GM18502 (cell line): ENCODE results near the gene ARHGEF39.

ENCODE experiments used
- ATAC-seq: cut with Tn5 transposase; IDR thresholded peaks from one replicate; pipeline ENCODE4 v1.9.1; 2021; ENCODE audit warnings: mild to moderate bottlenecking; ENCODE audit not compliant: unreplicated experiment, poor library complexity

ARHGEF39 gene

GRCh38 chr9:35691757-35692301 is 26.8 kb upstream of the ARHGEF39 start:
- ATAC-seq: no peak

GRCh38 chr9:35691334-35691650 is 26.3 kb upstream of the ARHGEF39 start:
- ATAC-seq: no peak

DNA sequence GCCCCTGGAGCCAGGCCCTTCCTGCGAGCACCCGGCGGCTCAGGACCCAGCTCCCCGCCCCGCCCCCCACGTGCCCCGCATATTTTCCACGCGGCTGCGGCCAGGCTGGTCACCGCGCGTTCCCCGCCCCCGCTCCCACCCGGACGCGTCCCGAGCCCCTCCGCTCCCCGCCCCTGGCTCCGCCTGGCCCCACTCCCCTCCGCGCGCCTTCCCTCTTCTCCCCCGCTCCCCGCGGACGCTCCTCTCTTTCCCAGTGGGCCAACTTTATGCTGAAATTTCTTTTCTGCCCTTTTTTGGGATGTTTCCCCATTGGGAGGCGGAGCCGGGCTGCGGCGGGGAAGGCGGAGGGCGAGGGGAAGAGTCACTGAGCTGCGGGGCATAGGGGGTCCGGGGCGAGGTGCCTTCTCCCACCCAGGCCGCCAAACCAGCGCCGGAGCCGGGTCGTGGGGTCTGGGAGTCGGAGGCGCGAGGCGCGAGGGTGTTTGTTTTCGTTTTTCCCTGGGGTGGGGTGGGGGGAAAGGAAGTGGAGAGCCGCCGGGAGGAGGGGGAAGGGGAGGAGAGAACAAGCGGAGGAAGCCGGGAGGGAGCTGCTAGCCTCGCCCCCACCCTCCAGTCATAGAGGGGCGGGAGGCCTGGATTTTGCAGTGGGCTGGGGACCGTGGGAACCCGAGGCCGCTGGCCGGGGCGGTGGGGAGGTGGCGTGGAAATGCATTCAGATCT is 25.8 kb upstream of the ARHGEF39 start:
- ATAC-seq: no peak

DNA sequence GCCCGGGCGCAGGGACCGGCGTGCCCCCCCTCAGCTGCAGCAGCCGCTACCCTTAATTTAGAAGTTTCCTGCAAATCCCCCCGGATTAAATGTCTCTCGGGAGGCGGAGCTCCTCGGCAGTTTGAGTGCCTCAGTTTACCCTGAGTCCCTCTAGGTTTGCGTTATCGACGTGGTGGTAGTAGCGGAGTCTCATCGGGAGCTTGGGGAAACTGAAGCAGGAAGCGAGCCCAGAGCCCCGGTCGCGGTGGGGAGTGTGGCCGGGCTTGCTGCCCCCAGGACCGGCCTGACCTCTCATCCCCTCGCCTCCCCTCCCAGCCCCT is 25.3 kb upstream of the ARHGEF39 start:
- ATAC-seq: no peak

DNA sequence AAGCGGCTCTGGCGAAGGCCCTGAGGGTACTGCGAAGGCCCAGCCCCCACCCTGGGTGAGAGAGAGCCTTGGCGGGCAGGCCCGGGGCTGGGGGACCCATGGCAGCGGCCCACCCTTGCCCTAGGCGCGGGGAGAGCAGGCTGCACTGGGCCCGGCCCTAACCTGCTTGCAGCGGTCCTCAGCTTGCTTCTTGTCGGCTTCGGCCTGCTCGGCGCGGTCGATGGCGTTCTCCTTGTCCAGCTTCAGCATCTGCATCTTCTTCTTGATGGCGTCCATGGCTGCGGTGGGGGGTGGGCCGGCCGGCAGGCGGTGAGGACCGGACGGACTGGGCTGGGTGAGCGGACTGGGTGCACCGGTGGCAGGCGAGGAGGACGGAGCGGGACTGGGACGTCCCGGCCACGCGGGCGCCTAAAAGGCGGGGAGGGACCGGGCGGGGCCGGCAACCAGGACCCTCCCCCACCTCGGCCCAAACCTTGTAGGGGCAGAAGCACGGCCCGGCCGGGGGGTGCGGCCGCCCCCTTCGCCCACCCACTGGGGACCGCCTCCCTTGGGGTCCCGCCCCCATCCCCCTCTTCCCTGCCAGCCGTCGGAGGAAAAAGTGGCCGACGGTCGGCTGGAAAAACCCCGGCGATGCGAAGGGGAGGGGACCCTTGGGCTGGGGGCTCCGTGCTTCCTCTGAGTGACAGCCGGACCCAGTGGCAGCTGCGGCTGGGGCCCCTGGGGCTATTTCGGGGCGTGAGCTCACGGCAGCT is 24.7 kb upstream of the ARHGEF39 start, which contains the start of gene TPM2:
TPM2 (minus strand) TSS at position 384 of the 752 bp plus-strand sequence; CDS start at position 276, 108 bp downstream.
- no peak for ATAC-seq

- ATAC-seq: no peak
Measured at GRCh38 chr9:35688558-35689541, 23.9 kb upstream of the ARHGEF39 start.

GRCh38 chr9:35687972-35688557 is 23.1 kb upstream of the ARHGEF39 start:
- no peak for ATAC-seq

DNA sequence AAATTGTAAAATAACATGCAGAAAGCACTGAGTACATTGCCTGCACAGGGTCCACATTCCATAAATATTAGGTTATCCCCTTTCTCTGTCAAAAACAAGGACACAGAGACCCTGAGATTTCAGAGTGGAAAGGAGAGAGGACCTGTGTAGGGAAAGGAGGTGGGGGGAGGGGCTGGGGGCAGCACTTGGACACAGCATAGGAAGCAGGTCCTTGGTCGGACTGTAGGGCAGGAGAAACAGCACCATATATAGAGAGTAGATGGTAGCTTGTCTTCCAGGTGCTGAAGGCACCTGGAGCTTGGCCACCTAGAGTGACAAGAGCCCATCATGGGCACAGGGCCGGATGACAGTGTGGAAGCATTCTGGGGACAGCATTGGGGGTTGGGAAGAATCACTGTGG is 22.3 kb upstream of the ARHGEF39 start:
- no peak for ATAC-seq

- no peak for ATAC-seq
Measured at GRCh38 chr9:35686222-35687203, 21.5 kb upstream of the ARHGEF39 start.

DNA sequence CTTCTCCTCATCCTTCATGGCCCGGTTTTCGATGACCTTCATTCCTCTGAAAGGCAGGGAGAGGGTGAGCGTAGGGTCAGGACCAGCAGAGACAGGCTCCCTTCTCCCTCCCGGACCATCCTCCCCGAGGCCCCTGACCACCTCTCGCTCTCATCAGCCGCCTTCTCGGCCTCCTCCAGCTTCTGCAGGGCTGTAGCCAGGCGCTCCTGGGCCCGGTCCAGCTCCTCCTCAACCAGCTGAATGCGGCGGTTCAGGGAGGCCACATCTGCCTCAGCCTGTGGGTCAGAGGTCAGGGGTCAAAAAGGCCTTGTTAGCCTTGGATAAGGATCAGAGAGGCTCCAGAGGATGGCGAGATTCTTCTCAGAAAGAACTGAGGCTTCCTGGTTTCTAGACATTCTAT is 20.5 kb upstream of the ARHGEF39 start:
- no peak for ATAC-seq

DNA sequence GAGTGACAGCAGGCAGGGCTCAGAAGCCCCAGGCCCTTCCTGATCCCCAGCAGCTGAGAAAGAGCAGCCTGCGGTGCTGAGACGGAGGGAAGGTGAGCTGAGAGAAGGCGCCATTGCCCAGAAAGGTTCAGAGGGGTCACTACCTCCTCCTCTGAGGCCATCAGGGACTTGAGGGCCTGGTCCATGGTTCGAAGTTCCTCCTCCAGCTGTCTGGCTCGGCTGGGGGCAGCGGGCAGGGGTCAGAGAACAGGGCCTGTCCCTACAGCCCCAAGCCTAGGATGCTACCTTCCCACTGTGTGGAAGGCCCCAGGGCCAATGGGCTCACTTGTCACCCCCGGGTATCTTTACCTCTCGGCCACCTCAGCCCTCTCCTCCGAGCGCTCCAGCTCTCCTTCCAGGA is 19.9 kb upstream of the ARHGEF39 start:
- no peak for ATAC-seq

GRCh38 chr9:35683323-35683722 is 18.3 kb upstream of the ARHGEF39 start:
- ATAC-seq: no peak

DNA sequence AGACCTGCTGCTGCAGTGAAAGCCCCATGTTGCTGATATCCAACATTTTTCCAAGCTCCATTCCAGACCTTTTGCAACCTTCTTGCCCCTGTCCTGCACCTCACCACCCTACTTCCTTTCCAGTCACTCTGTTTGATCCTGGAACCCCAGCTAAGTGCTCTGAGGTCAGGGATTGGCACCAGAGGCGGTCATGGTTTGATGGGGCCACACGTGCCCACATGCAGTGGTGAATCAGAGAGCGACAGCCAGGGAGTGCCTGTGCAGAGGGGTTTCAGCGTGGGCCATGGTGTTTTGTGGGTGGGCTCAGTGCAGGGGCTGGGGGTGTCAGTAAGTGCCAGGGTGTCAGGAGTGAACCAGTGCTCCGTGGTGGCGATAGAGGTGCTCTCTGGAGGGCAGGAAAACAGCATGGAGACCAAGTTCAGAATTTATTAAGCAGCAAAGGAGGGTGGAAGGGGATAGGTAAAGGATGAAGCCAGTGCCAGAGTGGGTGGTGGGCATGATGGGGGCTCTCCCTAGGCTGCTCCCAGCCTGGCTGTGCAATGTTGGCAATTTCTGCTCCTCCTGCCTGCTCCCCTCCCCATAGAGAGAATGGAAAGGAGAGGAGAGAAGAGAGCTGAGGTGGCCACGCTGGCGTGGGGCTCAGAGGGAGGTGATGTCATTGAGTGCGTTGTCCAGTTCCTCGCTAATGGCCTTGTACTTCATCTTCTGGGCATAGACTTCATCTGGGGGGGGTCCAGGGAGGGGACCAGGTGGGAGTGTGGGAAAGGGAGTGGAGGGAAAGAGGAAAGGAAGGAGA is 17.7 kb upstream of the ARHGEF39 start:
- no peak for ATAC-seq

- ATAC-seq: no peak
Measured at GRCh38 chr9:35682051-35682450, 17.1 kb upstream of the ARHGEF39 start.

DNA sequence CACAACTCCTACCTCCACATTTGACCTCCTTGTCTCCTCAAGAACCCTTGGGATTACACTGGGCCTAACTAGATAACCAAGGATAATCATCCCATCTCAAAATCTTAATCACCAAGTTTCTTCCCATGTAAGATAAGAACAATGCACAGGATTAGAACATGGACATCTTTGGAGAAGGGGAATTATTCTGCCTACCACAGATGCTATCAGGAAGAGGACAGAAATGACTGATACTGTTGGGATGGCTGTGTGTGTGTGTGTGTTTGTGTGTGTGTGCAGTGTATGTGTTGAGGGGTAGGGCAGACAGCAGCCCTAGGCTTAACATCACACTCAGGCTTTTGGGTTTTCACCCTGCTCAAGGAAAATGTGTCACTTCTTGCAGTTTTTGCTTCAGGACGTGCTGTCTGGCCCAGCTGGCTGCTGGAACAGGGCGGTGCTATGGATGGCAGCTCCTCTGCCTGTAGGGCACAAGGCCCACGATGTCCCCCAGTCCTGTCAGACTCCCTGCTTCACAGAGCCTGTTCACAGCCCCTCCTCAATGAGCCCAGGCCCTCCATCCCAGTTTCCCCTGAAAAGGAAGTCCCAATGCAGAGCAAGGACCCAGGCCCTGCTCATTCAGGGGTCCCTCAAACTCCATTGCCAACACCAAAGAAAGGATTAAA is 16.5 kb upstream of the ARHGEF39 start:
- no peak for ATAC-seq

DNA sequence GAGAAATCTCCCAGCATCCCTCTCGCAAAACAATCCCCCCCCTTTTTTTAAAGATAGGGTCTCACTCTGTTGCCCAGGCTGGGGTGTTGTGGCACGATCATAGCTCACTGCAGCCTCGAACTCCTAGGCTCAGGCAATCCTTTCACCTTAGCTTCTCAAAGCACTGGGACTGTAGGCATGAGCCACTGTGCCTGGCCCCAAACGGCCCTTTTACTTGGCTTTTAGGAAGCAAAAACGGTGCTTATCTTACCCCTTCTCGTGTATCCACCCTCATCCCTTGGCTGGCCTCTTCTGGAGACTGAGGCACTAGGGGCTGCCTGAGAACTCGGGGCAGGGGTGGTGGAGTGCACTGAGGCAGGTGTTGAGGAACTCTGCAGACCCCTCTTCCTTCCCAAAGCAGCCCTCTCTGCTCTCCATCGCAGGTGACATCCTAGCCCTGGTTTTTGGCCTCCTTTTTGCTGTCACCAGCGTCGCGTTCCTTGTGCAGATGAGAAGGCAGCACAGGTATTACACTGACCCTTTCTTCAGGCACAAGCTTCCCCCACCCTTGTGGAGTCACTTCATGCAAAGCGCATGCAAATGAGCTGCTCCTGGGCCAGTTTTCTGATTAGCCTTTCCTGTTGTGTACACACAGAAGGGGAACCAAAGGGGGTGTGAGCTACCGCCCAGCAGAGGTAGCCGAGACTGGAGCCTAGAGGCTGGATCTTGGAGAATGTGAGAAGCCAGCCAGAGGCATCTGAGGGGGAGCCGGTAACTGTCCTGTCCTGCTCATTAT is 15.5 kb upstream of the ARHGEF39 start:
- no peak for ATAC-seq

GRCh38 chr9:35679766-35680330 is 14.9 kb upstream of the ARHGEF39 start:
- ATAC-seq: no peak
